Measurements from ENCODE around the gene WIZ.

- TF ChIP-seq POLR2A (IDR thresholded peaks at IDR 0.05; ENCODE audit: low read depth, low read length), result no peak
- no peak for TF ChIP-seq POLR2AphosphoS5 (IDR thresholded peaks at IDR 0.05; ENCODE audit: low read depth, low read length)
Measured at GRCh38 chr19:15393963-15394362, 55.8 kb downstream of the WIZ start.
